ENCODE data around the gene RFX3.

The RFX3 gene

GRCh38 chr9:3332802-3333201 lies 193.0 kb downstream of the RFX3 start:
- no peaks in the 10 kb centered on the region for H3K27me3 ChIP-seq (ENCODE audit: insufficient read depth, poor library complexity, severe bottlenecking)
- DNase-seq (ENCODE audit: low read depth in 1 of 2, low spot score in 1 of 2): no peak
- H3K27ac ChIP-seq (replicated peaks): no peak overlapping the region
- H3K4me3 ChIP-seq (replicated peaks; ENCODE audit: insufficient read depth, low read length): no peak overlapping the region
- TF ChIP-seq SPI1 (IDR thresholded peaks at IDR 0.05; ENCODE audit: borderline replicate concordance, low read depth) (no peak), CTCF (IDR thresholded peaks at IDR 0.05; ENCODE audit: insufficient read depth, low read length) (no peak), GABPA (IDR thresholded peaks at IDR 0.05; ENCODE audit: low read depth) (no peak), POLR2AphosphoS5 (IDR thresholded peaks at IDR 0.05; ENCODE audit: low read depth) (no peak)
- TF ChIP-seq, protein P1, sequence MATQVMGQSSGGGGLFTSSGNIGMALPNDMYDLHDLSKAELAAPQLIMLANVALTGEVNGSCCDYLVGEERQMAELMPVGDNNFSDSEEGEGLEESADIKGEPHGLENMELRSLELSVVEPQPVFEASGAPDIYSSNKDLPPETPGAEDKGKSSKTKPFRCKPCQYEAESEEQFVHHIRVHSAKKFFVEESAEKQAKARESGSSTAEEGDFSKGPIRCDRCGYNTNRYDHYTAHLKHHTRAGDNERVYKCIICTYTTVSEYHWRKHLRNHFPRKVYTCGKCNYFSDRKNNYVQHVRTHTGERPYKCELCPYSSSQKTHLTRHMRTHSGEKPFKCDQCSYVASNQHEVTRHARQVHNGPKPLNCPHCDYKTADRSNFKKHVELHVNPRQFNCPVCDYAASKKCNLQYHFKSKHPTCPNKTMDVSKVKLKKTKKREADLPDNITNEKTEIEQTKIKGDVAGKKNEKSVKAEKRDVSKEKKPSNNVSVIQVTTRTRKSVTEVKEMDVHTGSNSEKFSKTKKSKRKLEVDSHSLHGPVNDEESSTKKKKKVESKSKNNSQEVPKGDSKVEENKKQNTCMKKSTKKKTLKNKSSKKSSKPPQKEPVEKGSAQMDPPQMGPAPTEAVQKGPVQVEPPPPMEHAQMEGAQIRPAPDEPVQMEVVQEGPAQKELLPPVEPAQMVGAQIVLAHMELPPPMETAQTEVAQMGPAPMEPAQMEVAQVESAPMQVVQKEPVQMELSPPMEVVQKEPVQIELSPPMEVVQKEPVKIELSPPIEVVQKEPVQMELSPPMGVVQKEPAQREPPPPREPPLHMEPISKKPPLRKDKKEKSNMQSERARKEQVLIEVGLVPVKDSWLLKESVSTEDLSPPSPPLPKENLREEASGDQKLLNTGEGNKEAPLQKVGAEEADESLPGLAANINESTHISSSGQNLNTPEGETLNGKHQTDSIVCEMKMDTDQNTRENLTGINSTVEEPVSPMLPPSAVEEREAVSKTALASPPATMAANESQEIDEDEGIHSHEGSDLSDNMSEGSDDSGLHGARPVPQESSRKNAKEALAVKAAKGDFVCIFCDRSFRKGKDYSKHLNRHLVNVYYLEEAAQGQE (IDR thresholded peaks at IDR 0.05; ENCODE audit: insufficient replicate concordance, low read depth): no peak

GRCh38 chr9:3331801-3332200 lies 194.0 kb downstream of the RFX3 start:
- Histone ChIP-seq H3K4me3 (replicated peaks; ENCODE audit: insufficient read depth, low read length) (no peak overlapping the region), H3K27me3 (ENCODE audit: insufficient read depth, poor library complexity, severe bottlenecking) (no peaks in the 10 kb centered on the region), H3K27ac (replicated peaks) (no peak overlapping the region)
- TF ChIP-seq, protein P1 (IDR thresholded peaks at IDR 0.05; ENCODE audit: insufficient replicate concordance, low read depth): no peak
- TF ChIP-seq CTCF (IDR thresholded peaks at IDR 0.05; ENCODE audit: insufficient read depth, low read length): no peak
- no peak for TF ChIP-seq SPI1 (IDR thresholded peaks at IDR 0.05; ENCODE audit: borderline replicate concordance, low read depth)
- TF ChIP-seq GABPA (IDR thresholded peaks at IDR 0.05; ENCODE audit: low read depth): no peak
- TF ChIP-seq POLR2AphosphoS5 (IDR thresholded peaks at IDR 0.05; ENCODE audit: low read depth): no peak
- DNase-seq (ENCODE audit: low read depth in 1 of 2, low spot score in 1 of 2): peak; percentile 1 to 18

GRCh38 chr9:3330792-3331420 lies 194.9 kb downstream of the RFX3 start:
- DNase-seq (ENCODE audit: low read depth in 1 of 2, low spot score in 1 of 2): no peak
- H3K4me3 ChIP-seq (replicated peaks; ENCODE audit: insufficient read depth, low read length): no peak overlapping the region
- TF ChIP-seq POLR2AphosphoS5 (IDR thresholded peaks at IDR 0.05; ENCODE audit: low read depth) (no peak), GABPA (IDR thresholded peaks at IDR 0.05; ENCODE audit: low read depth) (no peak)
- H3K27ac ChIP-seq (replicated peaks): no peak overlapping the region
- no peaks in the 10 kb centered on the region for H3K27me3 ChIP-seq (ENCODE audit: insufficient read depth, poor library complexity, severe bottlenecking)

DNA sequence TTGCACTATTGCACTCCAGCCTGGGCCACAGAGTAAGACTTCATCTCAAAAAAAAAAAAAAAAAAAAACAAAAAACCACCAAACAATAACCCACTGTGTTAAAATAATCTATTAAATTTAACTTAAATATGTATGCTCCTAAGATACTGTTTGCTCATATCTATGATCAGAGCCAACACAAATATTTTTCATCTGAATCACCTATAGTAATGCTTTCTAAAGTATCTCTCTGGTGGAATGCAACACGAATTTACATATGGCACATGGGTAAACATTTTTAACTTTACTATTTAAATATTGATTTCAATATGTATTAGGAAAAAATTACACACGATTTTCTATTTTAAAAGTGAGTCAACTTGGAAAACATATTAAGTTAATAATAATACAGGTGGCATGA lies 196.4 kb downstream of the RFX3 start:
- TF ChIP-seq SPI1 (IDR thresholded peaks at IDR 0.05; ENCODE audit: borderline replicate concordance, low read depth): no peak
- TF ChIP-seq CTCF (IDR thresholded peaks at IDR 0.05; ENCODE audit: insufficient read depth, low read length): no peak
- TF ChIP-seq, protein P1 (IDR thresholded peaks at IDR 0.05; ENCODE audit: insufficient replicate concordance, low read depth): no peak
- no peak for TF ChIP-seq GABPA (IDR thresholded peaks at IDR 0.05; ENCODE audit: low read depth)
- no peak for TF ChIP-seq POLR2AphosphoS5 (IDR thresholded peaks at IDR 0.05; ENCODE audit: low read depth)
- DNase-seq (ENCODE audit: low read depth in 1 of 2, low spot score in 1 of 2): no peak

More for the DNA sequence above, 196.4 kb downstream of the RFX3 start:
- H3K27ac ChIP-seq (replicated peaks): no peak overlapping the region
- no peaks in the 10 kb centered on the region for H3K27me3 ChIP-seq (ENCODE audit: insufficient read depth, poor library complexity, severe bottlenecking)
- H3K4me3 ChIP-seq (replicated peaks; ENCODE audit: insufficient read depth, low read length): no peak overlapping the region

All from HL-60 (cell line).